Bone marrow (tissue), 2 donors: ENCODE results near the gene ARCN1.
A peak's percentile ranks its signal among the peaks of the same experiment; 100 is the strongest.

Experiments used
- DNase-seq, 2 donors: peaks; one replicate each; lab custom pipeline; 2025; lab: John Stamatoyannopoulos, UW

The ARCN1 gene

DNA sequence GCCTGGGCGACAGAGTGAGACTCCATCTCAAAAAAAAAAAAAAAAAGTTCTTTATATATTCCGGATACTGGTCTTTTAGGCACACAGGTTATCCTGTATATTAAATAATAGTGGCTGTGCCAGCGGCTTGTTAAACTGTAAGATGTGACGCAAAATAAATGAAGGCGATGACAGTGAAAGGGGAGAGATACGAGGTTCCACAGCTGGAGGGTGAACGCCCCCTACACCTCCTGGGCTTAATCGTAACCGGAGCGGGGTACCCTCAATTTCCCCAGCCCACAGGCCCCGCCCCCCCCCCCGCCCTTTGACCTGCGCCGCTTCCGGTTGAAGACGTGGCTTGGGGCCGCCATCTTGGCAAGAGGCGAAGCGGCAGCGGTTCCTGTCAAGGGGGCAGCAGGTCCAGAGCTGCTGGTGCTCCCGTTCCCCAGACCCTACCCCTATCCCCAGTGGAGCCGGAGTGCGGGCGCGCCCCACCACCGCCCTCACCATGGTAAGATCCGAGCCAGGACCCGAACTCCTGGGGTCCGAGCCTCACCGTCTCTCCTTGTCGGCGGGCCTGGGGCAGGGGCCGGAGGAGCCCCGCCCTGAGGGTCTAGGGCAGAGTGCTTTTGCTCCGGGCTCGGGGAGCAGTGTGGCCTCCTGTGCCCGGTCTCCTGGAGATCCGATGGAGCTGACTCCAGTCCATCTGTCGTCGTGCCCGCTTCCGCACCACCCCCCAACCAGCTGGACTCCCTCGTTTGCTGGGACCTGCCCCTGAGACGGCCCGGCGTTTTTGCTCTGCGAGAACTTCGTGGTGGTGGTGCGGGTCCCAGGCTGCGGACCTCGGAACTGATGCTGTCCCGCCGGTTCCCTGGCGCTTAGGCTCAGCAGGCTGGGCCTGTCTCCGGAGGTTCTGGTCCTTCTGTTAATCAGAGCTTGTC is at the start of gene ARCN1:
ARCN1 (plus strand) TSS at position 349 of the 920 bp plus-strand sequence; CDS start at position 488, 139 bp downstream.
- DNase-seq, result peak; percentile 67 to 68

DNA sequence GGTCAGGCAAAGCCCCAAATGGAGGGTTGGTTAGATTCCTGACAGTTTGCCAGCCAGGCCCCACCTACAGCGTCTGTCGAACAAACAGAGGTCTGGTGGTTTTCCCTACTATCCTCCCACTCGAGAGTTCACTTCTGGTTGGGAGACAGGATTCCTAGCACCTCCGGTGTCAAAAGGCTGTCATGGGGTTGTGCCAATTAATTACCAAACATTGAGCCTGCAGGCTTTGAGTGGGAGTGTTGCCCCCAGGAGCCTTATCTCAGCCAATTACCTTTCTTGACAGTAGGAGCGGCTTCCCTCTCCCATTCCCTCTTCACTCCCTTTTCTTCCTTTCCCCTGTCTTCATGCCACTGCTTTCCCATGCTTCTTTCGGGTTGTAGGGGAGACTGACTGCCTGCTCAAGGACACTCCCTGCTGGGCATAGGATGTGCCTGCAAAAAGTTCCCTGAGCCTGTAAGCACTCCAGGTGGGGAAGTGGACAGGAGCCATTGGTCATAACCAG is 49.6 kb upstream of the ARCN1 start:
- DNase-seq, result no peak

DNA sequence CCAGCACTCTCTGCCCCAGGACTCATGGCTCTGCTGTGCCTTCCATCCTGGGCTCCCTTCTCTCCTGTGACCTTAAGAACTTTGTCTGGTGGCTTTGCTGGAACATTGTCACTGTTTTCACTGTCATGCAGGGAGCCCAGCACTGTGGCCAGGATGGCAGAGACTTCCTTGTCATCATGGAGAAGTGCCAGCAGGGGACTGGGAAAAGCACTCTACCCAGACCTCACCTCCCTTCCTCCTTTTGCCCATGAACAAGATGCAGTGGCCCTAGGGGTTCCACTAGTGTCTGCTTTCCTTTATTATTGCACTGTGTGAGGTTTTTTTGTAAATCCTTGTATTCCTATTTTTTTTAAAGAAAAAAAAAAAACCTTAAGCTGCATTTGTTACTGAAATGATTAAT is 47.9 kb upstream of the ARCN1 start:
- no peak for DNase-seq

DNA sequence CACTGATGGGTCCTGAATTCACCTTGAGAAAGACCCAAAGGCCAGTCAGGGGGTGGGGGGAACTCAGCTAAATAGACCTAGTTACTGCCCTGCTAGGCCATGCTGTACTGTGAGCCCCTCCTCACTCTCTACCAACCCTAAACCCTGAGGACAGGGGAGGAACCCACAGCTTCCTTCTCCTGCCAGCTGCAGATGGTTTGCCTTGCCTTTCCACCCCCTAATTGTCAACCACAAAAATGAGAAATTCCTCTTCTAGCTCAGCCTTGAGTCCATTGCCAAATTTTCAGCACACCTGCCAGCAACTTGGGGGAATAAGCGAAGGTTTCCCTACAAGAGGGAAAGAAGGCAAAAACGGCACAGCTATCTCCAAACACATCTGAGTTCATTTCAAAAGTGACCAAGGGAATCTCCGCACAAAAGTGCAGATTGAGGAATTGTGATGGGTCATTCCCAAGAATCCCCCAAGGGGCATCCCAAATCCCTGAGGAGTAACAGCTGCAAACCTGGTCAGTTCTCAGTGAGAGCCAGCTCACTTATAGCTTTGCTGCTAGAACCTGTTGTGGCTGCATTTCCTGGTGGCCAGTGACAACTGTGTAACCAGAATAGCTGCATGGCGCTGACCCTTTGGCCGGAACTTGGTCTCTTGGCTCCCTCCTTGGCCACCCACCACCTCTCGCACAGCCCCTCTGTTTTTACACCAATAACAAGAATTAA is 47.3 kb upstream of the ARCN1 start:
- DNase-seq, result peak in 1 of 2 donors; percentile 66

DNA sequence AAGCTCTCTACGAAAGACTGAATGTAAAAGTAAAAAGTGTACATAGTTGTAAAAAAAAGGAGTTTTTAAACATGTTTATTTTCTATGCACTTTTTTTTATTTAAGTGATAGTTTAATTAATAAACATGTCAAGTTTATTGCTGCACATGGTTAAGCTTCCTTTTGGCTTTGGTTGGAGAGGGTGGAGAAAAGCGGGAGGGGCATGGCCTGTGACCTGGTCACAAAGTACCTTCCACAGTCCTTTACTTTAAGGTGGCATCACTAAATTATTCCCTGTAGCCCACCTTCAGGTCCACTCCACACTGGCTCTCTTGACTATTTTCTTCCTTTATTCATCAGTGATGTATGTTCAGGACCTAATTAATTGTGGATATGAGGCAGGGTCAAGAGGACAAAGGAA is 45.5 kb upstream of the ARCN1 start:
- no peak for DNase-seq

DNA sequence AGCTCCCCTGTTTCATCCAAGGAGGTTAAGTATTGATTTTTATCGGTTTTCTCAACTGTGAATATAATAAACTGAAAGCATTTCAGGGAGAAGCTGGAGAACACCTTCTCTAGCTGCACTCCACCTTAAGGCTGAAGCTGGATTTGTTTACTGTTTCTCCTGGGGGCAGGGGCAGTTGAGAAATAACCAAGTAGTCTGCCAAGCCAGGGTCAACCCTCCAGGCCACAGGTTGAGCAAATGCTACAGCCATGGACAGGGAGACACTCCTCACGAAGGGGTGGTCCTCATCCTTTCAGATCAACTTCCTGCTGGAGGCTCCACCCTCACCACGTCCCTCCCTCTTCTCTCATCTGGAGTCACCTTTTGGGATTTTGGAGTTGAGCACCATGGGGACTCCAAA is 45.1 kb upstream of the ARCN1 start, which contains the start of gene TTC36:
TTC36 (plus strand) TSS at position 366 of the 400 bp plus-strand sequence; CDS start at position 387, 21 bp downstream.
- no peak for DNase-seq

DNA sequence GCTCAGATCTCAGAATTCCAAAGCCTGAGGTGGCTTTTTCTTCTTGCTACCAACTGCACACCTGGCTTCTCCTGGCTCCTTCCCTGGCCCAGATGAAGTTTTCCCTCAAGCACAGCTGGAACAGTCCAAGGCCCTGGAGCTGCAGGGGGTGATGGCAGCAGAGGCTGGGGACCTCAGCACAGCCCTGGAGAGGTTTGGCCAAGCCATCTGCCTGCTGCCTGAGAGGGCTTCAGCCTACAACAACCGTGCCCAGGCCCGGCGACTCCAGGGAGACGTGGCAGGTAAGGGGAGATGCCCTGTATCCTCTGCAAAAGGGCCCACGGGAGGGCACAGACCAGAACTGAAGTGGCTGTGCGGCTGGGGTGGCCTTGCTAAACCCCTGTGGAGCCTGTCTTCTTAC is 43.7 kb upstream of the ARCN1 start:
- DNase-seq, result no peak

DNA sequence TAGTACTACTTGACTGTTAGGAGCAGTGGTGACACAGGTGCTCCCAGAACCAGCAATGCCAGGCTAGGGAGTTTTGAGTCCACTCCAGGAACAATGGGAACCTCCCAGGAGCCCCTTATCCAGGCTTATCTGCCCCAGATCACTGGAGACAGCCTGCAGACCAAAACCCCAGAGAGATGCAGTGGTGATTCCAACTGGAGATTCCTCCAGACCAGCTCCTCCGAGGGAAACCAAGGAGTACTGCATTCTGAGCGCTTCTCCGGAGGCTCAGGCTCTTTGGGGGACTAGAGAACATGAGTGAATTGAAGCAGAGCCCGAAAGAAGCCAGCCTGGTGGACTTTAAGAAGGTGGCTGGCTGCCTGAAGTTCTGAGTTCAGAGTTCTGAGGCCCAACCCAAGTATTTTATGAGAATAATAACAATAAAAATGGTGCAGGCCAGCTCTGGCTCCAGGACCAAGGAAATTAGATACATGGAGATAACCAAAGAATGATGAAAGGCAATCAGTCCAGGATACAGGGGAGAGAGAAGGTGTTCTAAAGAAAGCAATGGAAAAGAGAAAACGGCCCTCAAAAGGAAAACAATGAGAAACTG is 42.5 kb upstream of the ARCN1 start:
- DNase-seq, result no peak

DNA sequence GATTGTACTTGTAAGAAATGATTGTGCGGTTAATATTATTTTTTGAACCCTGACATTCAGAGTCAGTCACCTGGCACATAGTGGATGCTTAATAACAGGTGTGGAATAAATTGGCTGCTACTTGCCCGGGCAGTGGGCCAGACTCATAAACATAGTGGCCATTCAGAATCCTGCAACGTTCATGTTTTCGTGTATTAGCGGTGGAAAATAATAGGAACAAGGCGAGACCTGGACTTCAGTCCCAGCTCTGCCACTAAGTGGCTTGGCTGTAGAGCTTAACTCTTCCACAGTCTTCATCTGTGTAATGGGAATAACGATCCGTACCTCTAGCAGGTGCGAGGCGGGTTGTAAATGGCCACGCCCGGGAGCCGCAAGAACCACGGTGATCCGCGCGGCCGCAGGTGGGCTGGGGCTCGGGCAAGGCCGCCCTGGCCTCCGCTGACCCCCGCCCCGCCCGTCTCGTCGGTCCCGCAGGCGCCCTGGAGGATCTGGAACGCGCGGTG is 42.0 kb upstream of the ARCN1 start:
- DNase-seq, result no peak

DNA sequence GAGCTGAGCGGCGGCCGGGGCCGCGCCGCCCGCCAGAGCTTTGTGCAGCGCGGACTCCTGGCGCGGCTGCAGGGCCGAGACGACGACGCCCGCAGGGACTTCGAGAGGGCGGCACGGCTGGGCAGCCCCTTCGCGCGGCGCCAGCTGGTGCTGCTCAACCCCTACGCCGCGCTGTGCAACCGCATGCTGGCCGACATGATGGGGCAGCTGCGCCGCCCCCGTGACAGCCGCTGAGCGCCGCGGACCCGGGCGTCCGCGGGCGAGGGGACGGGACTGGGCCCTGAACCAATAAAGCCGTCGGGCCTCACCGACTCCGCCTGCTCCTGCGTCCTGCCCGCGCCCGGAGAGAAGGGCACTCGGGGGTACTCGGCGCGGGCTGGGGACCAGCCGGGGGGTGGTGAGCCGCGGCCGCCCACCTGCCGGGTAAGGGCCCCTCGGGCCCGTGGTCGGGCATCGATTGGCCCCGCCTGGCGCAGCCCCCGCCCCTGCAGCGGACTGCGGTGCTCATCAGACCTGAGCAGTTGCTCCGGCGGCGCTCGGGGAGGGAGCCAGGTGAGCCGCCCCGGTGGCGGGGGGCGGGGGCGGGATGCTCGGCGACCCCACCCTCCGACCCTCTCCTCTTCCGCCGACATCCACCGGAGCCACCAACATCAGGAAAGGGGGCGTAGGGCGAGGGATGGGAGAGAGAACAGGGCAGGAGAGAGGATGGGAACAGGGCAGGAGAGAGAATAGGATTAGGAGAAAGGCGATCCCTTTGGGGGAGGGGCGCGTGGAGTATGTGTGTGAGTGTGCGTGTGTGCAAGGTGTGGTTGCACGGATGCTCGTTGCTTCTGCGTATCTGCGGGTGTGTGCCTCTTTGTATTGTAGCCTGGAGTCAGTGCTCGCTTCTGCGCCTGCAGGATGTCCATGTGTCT is 41.3 kb upstream of the ARCN1 start, which contains the start of gene TMEM25:
TMEM25 (plus strand) TSS at position 510 of the 914 bp plus-strand sequence. CDS start 610 bp downstream, outside the sequence.
- no peak for DNase-seq

DNA sequence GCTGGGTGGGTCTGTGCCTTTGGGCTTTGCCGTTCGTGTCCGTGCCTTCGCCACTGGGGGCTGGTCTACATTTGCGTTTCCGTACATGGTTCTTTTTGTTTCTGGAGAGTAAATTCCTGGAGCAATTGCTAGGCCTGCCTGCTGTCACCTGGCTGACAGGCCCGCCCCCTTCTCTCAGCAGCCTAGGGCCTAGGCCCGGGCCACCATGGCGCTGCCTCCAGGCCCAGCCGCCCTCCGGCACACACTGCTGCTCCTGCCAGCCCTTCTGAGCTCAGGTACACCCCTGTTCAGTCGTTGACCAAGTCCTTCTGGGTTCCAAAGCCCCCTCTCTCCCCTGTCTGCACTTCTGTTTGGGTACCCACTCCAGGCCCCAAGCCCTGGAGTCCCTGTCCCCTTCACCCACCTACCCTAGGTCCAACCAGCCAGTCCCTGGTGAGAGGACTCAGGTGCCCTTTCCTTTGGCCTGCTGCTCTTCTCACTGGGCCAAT is 40.6 kb upstream of the ARCN1 start:
- no peak for DNase-seq

DNA sequence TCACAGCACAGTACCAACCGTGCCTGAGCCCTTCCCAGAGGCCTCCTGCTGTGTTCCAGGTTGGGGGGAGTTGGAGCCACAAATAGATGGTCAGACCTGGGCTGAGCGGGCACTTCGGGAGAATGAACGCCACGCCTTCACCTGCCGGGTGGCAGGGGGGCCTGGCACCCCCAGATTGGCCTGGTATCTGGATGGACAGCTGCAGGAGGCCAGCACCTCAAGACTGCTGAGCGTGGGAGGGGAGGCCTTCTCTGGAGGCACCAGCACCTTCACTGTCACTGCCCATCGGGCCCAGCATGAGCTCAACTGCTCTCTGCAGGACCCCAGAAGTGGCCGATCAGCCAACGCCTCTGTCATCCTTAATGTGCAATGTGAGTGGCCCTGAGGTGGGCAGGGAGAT is 40.1 kb upstream of the ARCN1 start:
- DNase-seq, result no peak

DNA sequence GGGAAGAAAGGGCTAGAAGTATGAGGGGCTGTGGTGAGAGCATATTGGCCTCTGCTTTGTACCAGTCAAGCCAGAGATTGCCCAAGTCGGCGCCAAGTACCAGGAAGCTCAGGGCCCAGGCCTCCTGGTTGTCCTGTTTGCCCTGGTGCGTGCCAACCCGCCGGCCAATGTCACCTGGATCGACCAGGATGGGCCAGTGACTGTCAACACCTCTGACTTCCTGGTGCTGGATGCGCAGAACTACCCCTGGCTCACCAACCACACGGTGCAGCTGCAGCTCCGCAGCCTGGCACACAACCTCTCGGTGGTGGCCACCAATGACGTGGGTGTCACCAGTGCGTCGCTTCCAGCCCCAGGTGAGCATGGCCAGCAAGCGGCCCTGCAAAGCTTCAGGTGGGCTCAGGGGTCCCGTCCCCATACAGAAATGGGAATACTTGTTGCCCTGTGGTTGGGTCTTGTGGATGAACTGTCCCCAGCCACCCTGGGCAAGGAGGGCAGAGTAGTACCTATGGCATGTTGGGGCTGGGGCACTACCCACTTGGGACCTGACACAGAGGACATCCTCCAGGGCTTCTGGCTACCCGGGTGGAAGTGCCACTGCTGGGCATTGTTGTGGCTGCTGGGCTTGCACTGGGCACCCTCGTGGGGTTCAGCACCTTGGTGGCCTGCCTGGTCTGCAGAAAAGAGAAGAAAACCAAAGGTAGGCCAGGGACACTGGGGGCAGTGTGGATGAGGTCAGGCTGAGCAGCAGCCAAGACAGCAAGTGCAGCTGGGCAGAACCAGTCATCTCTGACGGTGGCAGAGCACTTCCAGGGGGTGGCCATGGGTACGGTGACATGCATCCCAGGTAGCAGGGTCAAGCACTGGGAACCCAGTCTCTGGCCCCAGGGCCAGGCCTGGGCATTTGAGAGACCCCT is 39.1 kb upstream of the ARCN1 start:
- DNase-seq, result no peak

DNA sequence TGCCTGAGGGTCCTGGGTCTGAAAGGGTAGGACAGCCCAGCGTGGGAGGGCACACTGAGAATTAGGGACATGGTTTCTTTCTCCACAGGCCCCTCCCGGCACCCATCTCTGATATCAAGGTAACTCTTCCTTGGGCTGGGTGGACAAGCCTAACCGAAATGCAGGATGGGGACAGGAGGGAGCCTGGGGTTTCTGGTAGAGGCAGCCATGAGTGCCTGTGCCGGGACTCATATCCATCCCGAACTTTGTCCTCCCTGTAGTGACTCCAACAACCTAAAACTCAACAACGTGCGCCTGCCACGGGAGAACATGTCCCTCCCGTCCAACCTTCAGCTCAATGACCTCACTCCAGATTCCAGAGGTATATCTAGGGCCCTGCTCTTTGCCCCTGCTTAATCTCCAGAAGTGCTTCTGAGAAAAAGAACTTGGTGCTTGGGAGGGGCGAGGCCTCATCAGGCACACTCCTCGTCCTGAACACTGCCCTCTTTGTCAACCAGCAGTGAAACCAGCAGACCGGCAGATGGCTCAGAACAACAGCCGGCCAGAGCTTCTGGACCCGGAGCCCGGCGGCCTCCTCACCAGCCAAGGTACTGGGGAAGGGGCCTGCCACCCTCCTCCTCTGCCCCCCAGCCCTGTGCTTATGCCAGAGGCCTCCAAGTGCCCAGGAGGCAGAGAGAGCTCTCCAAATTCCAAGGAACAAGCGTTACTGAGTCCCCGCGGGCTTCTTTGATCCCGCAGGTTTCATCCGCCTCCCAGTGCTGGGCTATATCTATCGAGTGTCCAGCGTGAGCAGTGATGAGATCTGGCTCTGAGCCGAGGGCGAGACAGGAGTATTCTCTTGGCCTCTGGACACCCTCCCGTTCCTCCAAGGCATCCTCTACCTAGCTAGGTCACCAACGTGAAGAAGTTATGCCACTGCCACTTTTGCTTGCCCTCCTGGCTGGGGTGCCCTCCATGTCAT is 38.2 kb upstream of the ARCN1 start:
- no peak for DNase-seq

DNA sequence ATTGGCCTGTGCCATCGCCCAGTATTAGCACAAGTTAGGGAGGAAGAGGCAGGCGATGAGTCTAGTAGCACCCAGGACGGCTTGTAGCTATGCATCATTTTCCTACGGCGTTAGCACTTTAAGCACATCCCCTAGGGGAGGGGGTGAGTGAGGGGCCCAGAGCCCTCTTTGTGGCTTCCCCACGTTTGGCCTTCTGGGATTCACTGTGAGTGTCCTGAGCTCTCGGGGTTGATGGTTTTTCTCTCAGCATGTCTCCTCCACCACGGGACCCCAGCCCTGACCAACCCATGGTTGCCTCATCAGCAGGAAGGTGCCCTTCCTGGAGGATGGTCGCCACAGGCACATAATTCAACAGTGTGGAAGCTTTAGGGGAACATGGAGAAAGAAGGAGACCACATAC is 36.9 kb upstream of the ARCN1 start:
- no peak for DNase-seq

DNA sequence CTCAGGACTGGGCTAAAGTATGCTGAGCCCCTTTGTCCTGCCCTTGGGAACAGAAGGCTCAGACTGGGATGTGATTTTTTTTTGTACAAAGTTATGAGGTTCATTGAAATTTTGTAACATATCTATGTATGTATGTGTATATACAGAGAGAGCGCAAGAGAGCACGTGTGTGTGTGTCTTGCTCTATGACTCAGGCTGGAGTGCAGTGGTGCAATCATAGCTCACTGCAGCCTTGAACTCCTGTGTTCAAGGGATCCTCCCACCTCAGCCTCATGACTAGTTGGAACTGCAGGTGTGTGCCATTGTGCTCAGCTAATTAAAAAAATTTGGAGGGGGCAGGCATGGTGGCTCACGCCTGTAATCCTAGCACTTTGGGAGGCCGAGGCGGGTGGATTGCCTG is 35.5 kb upstream of the ARCN1 start:
- no peak for DNase-seq

DNA sequence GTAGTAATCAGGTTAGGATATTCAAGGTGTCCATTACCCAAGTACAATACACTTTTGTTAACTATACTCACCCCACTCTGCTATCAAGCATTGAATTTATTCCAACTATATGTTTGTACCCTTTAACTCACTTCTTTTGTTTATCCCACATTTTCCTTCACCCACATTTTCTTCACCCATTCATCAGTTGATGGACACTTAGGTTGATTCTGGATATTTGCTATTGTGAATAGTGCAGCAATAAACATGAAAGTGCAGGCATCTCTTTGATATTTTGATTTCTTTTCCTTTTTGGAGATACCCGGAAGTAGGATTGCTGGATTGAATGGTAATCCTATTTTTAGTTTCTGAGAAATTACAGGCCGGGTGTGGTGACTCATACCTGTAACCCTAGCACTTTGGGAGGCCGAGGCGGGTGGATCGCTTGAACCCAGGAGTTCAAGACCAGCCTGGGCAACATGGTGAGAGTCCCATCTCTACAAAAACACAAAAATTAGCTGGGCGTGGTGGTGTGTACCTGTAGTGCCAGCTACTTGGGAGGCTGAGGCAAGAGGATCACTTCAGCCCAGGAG is 34.7 kb upstream of the ARCN1 start:
- no peak for DNase-seq

DNA sequence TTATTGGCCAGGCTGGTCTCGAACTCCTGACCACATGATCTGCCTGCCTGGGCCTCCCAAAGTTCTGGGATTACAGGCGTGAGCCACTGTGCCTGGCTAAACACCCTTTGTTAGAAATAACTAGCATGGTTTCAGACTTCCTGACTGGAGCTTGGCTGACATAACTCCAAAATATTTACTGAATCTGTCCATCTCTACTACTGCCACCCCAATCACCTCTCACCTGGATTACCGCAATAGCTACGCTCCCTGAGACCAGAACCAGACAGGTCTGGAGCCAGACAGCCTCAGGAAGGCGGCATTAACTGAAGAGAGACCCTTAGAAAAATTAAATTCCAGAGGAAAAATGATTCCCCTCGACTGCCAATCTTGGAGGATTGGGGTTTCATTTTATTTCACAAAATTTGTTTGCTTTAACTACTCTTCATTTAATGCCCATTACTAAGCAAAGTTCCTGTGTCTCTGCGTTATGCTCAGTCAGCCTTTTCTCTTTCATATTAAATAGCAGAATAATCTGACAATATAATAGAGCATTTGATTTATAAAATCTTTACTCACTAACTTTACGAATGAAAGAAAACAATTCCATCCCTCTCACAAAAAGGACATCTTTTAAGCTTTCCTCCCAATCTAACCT is 28.1 kb upstream of the ARCN1 start:
- DNase-seq, result no peak
